Gastrocnemius medialis (tissue), 4 donors: ENCODE data around the gene GREB1. TPM values are rescaled to one million over a fixed set of nuclear protein-coding genes. Genes with fewer than 3 reads are reported as not detected.

Source experiments
- ATAC-seq, 2 donors: fragments of 150-250 bp; one replicate each; pipeline ENCODE4 v1.9.1; 2016
- DNase-seq, 2 donors: peaks; one replicate each; pipeline ENCODE4 v3.0.0-alpha.2; 2019
- H3K27ac ChIP-seq, 4 donors: fragments of 200-600 bp; sonication (generic); 1 replicate in 1 of 4; 2 replicates in 3 of 4; pipeline ENCODE4 v1.5.1; 2016 to 2018; ENCODE audit warnings: mild to moderate bottlenecking in 2 of 4, moderate library complexity in 1 of 4
- H3K27me3 ChIP-seq, 3 donors: fragments of 200-600 bp; sonication (generic) in 2 of 3; 1 replicate in 1 of 3; 2 replicates in 2 of 3; pipeline versions ENCODE4 v1.5.1 to v1.6.0; 2016 to 2019; ENCODE audit warnings: mild to moderate bottlenecking in 1 of 3, moderate library complexity in 1 of 3
- H3K36me3 ChIP-seq, 2 donors: fragments of 200-600 bp; sonication (generic) in 1 of 2; one replicate each; pipeline ENCODE4 v1.5.1; 2017 to 2018
- H3K4me1 ChIP-seq, 2 donors: fragments of 200-600 bp; sonication (generic) in 1 of 2; one replicate each; pipeline ENCODE4 v1.5.1; 2016 to 2017; ENCODE audit warnings: mild to moderate bottlenecking in 2 of 2
- H3K4me3 ChIP-seq, 4 donors: fragments of 200-600 bp; sonication (generic) in 3 of 4; 1 replicate in 1 of 4; 2 replicates in 3 of 4; pipeline ENCODE4 v1.5.1; 2016 to 2019; ENCODE audit warnings: mild to moderate bottlenecking in 2 of 4
- H3K9me3 ChIP-seq, 3 donors: fragments of 200-600 bp; sonication (generic) in 2 of 3; 1 replicate in 1 of 3; 2 replicates in 2 of 3; pipeline ENCODE4 v1.5.1; 2016 to 2019
- CTCF ChIP-seq, 5 experiments: fragments of 450-650 bp in 3 of 5; fragments of 200-600 bp in 2 of 5; sonication (generic) in 2 of 5; IDR thresholded peaks in 4 of 5; conservative IDR thresholded peaks in 1 of 5; 1 replicate in 4 of 5; 2 replicates in 1 of 5; pipeline ENCODE4 v1.5.1; 2016 to 2019; ENCODE audit warnings: antibody characterized with exemption in 5 of 5, mild to moderate bottlenecking in 3 of 5, moderate library complexity in 3 of 5
- POLR2A ChIP-seq, 2 donors: fragments of 450-650 bp; IDR thresholded peaks; one replicate each; pipeline ENCODE4 v1.6.1; 2017; ENCODE audit warnings: antibody characterized with exemption in 2 of 2, mild to moderate bottlenecking in 2 of 2, moderate library complexity in 2 of 2
- in situ Hi-C, 4 donors: fragments of 200-750 bp; cut with MboI; loops; one replicate each; pipeline versions ENCODE4 v1.15.0 to v1.8.0; 2017; ENCODE audit warnings: low sequenced_read_pairs in 4 of 4
- intact Hi-C: fragments of 100-400 bp; cut with DNase I; formaldehyde crosslinking; loops from one replicate; pipeline ENCODE4 v1.15.1; 2023; ENCODE audit warnings: low total_unique reads
- total RNA-seq, 4 donors: library from RNA; depleted of rRNA; stranded (reverse); fragments of >200 nt; gene quantifications; one replicate each; pipeline versions ENCODE4 v1.1.0 to v1.2.3, GENCODE V29; 2016

The GREB1 gene
- total RNA-seq, 4 donors from 2014 or later: 1.7 to 9.3 (median 2.6) TPM

GRCh38 chr2:11663427-11663826 lies 129.6 kb downstream of the GREB1 start:
- no peaks in the 10 kb centered on the region for H3K27me3 ChIP-seq
- DNase-seq: no peak
- no peak for TF ChIP-seq CTCF (IDR thresholded peaks at IDR 0.05 in 4 of 5, conservative IDR thresholded peaks at IDR 0.05 in 1 of 5)
- TF ChIP-seq POLR2A (IDR thresholded peaks at IDR 0.05): no peak
- H3K36me3 ChIP-seq: no peaks in the 10 kb centered on the region
- H3K4me3 ChIP-seq: no peak overlapping the region
- intact Hi-C loops (no loop called here), in situ Hi-C loops (loop anchor here in 1 of 4 donors (25.0 kb wide), 1 partner anchor 1349 kb away; no protein-coding TSS in a partner anchor)
- H3K9me3 ChIP-seq: no peaks in the 10 kb centered on the region
- peaks cover 3 to 6% of the 10 kb centered on the region in 2 donors for H3K4me1 ChIP-seq
- no peak overlapping the region for H3K27ac ChIP-seq
- ATAC-seq: no peak

- no peaks in the 10 kb centered on the region for H3K9me3 ChIP-seq
- no peaks in the 10 kb centered on the region for H3K36me3 ChIP-seq
- DNase-seq (no peak), ATAC-seq (no peak)
- no peaks in the 10 kb centered on the region for H3K27me3 ChIP-seq
- no peak for TF ChIP-seq POLR2A (IDR thresholded peaks at IDR 0.05)
- TF ChIP-seq CTCF (IDR thresholded peaks at IDR 0.05 in 4 of 5, conservative IDR thresholded peaks at IDR 0.05 in 1 of 5): no peak
- no peak overlapping the region for H3K27ac ChIP-seq
- peaks cover 0 to 2% of the 10 kb centered on the region in 2 donors for H3K4me1 ChIP-seq
- no peak overlapping the region for H3K4me3 ChIP-seq
- intact Hi-C loops: no loop called here
- in situ Hi-C loops: loop anchor here in 1 of 4 donors (25.0 kb wide), 1 partner anchor 1347 kb away; no protein-coding TSS in a partner anchor
Measured at GRCh38 chr2:11665028-11665427, 131.2 kb downstream of the GREB1 start.

- Histone ChIP-seq H3K27me3 (no peaks in the 10 kb centered on the region), H3K27ac (no peak overlapping the region), H3K9me3 (no peaks in the 10 kb centered on the region), H3K4me3 (no peak overlapping the region), H3K4me1 (peaks cover 0 to 3% of the 10 kb centered on the region in 2 donors), H3K36me3 (no peaks in the 10 kb centered on the region)
- DNase-seq: no peak
- no peak for TF ChIP-seq POLR2A (IDR thresholded peaks at IDR 0.05)
- no peak for TF ChIP-seq CTCF (IDR thresholded peaks at IDR 0.05 in 4 of 5, conservative IDR thresholded peaks at IDR 0.05 in 1 of 5)
- intact Hi-C loops: no loop called here
- in situ Hi-C loops: loop anchor here in 1 of 4 donors (25.0 kb wide), 1 partner anchor 1347 kb away; no protein-coding TSS in a partner anchor
- ATAC-seq: no peak
Measured at GRCh38 chr2:11665510-11666362, 131.9 kb downstream of the GREB1 start.

- Histone ChIP-seq H3K27ac (no peak overlapping the region), H3K9me3 (no peaks in the 10 kb centered on the region), H3K4me3 (no peak overlapping the region), H3K27me3 (no peaks in the 10 kb centered on the region), H3K36me3 (no peaks in the 10 kb centered on the region), H3K4me1 (peaks cover 0 to 3% of the 10 kb centered on the region in 2 donors)
- TF ChIP-seq CTCF (IDR thresholded peaks at IDR 0.05 in 4 of 5, conservative IDR thresholded peaks at IDR 0.05 in 1 of 5): no peak
- ATAC-seq (no peak), DNase-seq (no peak)
- intact Hi-C loops: no loop called here
- in situ Hi-C loops: loop anchor here in 1 of 4 donors (25.0 kb wide), 1 partner anchor 1345 kb away; no protein-coding TSS in a partner anchor
Measured at GRCh38 chr2:11667194-11667593, 133.3 kb downstream of the GREB1 start.
